Medulla oblongata (tissue), 1 donor: ENCODE data around the gene TP73.

Source experiments
- DNase-seq: peaks from one replicate; pipeline ENCODE4 v3.0.0-alpha.2; 2015; ENCODE audit errors: extremely low spot score

TP73 gene

GRCh38 chr1:3727825-3728776, 75.8 kb downstream of the TP73 start:
- no peak for DNase-seq

GRCh38 chr1:3729594-3730542, 77.6 kb downstream of the TP73 start:
- no peak for DNase-seq

GRCh38 chr1:3730543-3731247, 78.4 kb downstream of the TP73 start:
- no peak for DNase-seq

GRCh38 chr1:3731583-3732433, 79.5 kb downstream of the TP73 start:
- peak; percentile 74 for DNase-seq

GRCh38 chr1:3732434-3733093, 80.2 kb downstream of the TP73 start:
- DNase-seq, result no peak

- DNase-seq, result no peak
Observed at GRCh38 chr1:3733094-3733882, 81.0 kb downstream of the TP73 start.

- DNase-seq, result no peak
Observed at GRCh38 chr1:3733883-3734589, 81.7 kb downstream of the TP73 start.

- no peak for DNase-seq
Observed at GRCh38 chr1:3734602-3735001, 82.3 kb downstream of the TP73 start.

- no peak for DNase-seq
Observed at GRCh38 chr1:3735027-3735681, 82.8 kb downstream of the TP73 start.

- DNase-seq, result no peak
Observed at GRCh38 chr1:3735688-3736087, 83.4 kb downstream of the TP73 start.

- DNase-seq, result no peak
Observed at GRCh38 chr1:3736131-3736561, 83.8 kb downstream of the TP73 start.

GRCh38 chr1:3736708-3737107, 84.4 kb downstream of the TP73 start:
- DNase-seq, result no peak

- no peak for DNase-seq
Observed at GRCh38 chr1:3738943-3739342, 86.6 kb downstream of the TP73 start.

- no peak for DNase-seq
Observed at GRCh38 chr1:3740042-3740441, 87.7 kb downstream of the TP73 start.

GRCh38 chr1:3740752-3741151, 88.4 kb downstream of the TP73 start:
- DNase-seq, result no peak

GRCh38 chr1:3741566-3742438, 89.5 kb downstream of the TP73 start:
- no peak for DNase-seq
